Muscle layer of duodenum (tissue), 2 donors: ENCODE results near the gene CLTA.

ENCODE experiments used
- H3K27ac ChIP-seq: one replicate; pipeline ENCODE4 v1.7.0; 2013; ENCODE audit warnings: mild to moderate bottlenecking, low read length
- H3K27me3 ChIP-seq: one replicate; pipeline ENCODE4 v1.7.0; 2013; ENCODE audit warnings: low read depth, mild to moderate bottlenecking, control low read depth, low read length
- H3K36me3 ChIP-seq, 2 donors: one replicate each; pipeline ENCODE4 v1.7.0; 2013; ENCODE audit warnings: low read length in 2 of 2, control low read depth in 1 of 2, mild to moderate bottlenecking in 1 of 2; ENCODE audit not compliant: insufficient read depth in 2 of 2, control insufficient read depth in 1 of 2
- H3K4me1 ChIP-seq, 2 donors: one replicate each; pipeline ENCODE4 v1.7.0; 2013; ENCODE audit warnings: low read length in 2 of 2, mild to moderate bottlenecking in 2 of 2, control low read depth in 1 of 2, moderate library complexity in 1 of 2; ENCODE audit not compliant: insufficient read depth in 2 of 2, control insufficient read depth in 1 of 2
- H3K4me3 ChIP-seq, 2 donors: one replicate each; pipeline ENCODE4 v1.7.0; 2013; ENCODE audit warnings: low read length in 2 of 2, low read depth in 1 of 2, mild to moderate bottlenecking in 1 of 2
- H3K9me3 ChIP-seq, 2 donors: one replicate each; pipeline ENCODE4 v1.7.0; 2013; ENCODE audit warnings: low read length in 2 of 2, control low read depth in 1 of 2, mild to moderate bottlenecking in 1 of 2; ENCODE audit not compliant: control insufficient read depth in 1 of 2
- donor health status: healthy.

The CLTA gene

DNA sequence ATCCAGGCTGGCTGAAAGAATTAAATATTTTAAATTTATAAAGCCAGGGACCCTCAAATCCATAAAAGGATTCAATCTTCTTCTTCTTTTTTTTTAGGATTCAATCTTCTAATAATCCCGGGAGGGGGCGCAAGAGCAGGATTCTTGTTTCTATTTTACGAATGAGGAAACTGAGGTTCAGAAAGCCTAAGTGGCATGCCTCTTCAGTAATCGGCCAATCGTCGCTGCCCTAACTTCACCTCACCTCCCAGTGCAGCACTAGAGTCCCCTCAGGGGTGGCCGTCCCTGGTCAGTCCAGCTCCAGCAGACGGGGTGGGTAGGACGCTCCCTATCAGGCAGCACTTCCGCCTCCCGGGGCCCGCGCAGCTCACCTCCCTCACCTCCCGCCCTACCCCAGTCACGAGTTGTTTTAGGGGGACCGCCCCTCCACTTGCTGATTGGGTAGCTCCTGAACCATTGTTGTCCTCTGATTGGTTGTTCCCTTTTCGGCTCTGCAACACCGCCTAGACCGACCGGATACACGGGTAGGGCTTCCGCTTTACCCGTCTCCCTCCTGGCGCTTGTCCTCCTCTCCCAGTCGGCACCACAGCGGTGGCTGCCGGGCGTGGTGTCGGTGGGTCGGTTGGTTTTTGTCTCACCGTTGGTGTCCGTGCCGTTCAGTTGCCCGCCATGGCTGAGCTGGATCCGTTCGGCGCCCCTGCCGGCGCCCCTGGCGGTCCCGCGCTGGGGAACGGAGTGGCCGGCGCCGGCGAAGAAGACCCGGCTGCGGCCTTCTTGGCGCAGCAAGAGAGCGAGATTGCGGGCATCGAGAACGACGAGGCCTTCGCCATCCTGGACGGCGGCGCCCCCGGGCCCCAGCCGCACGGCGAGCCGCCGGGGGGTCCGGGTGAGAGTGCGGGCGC, at the start of gene CLTA:
TSS of gene CLTA (plus strand) at position 534 of the 902 bp plus-strand sequence. CDS start at position 670, 136 bp downstream.
- Histone ChIP-seq H3K9me3 (no peaks in the 10 kb centered on the region), H3K4me3 (peak within 1 kb of the TSS; percentile 84 to 95), H3K27me3 (no peaks in the 10 kb centered on the region), H3K4me1 (peaks cover 23 to 41% of the 10 kb centered on the region in 2 donors), H3K27ac (peak within 1 kb of the TSS; percentile 93), H3K36me3 (no peaks in the 10 kb centered on the region)

GRCh38 chr9:36141288-36141687, 49.4 kb upstream of the CLTA start:
- peak overlapping the region in 1 of 2 donors; percentile 48 for H3K4me3 ChIP-seq
- H3K36me3 ChIP-seq, result no peaks in the 10 kb centered on the region
- H3K27ac ChIP-seq, result peak overlapping the region; percentile 79
- no peaks in the 10 kb centered on the region for H3K27me3 ChIP-seq
- H3K9me3 ChIP-seq, result no peaks in the 10 kb centered on the region
- H3K4me1 ChIP-seq, result peaks cover 40 to 74% of the 10 kb centered on the region in 2 donors

- Histone ChIP-seq H3K36me3 (no peaks in the 10 kb centered on the region), H3K4me1 (peaks cover 40 to 77% of the 10 kb centered on the region in 2 donors), H3K27me3 (no peaks in the 10 kb centered on the region), H3K27ac (peak overlapping the region; percentile 87), H3K9me3 (no peaks in the 10 kb centered on the region), H3K4me3 (peak overlapping the region in 1 of 2 donors; percentile 48)
These were observed 49.0 kb upstream of the CLTA start for GRCh38 chr9:36141761-36142160.

GRCh38 chr9:36142510-36143244, 48.0 kb upstream of the CLTA start:
- no peaks in the 10 kb centered on the region for H3K27me3 ChIP-seq
- peak overlapping the region; percentile 87 for H3K27ac ChIP-seq
- peak overlapping the region; percentile 48 to 52 for H3K4me3 ChIP-seq
- H3K36me3 ChIP-seq, result no peaks in the 10 kb centered on the region
- no peaks in the 10 kb centered on the region for H3K9me3 ChIP-seq
- H3K4me1 ChIP-seq, result peaks cover 42 to 85% of the 10 kb centered on the region in 2 donors

- H3K36me3 ChIP-seq, result no peaks in the 10 kb centered on the region
These were observed 47.5 kb upstream of the CLTA start for GRCh38 chr9:36143245-36143641.

DNA sequence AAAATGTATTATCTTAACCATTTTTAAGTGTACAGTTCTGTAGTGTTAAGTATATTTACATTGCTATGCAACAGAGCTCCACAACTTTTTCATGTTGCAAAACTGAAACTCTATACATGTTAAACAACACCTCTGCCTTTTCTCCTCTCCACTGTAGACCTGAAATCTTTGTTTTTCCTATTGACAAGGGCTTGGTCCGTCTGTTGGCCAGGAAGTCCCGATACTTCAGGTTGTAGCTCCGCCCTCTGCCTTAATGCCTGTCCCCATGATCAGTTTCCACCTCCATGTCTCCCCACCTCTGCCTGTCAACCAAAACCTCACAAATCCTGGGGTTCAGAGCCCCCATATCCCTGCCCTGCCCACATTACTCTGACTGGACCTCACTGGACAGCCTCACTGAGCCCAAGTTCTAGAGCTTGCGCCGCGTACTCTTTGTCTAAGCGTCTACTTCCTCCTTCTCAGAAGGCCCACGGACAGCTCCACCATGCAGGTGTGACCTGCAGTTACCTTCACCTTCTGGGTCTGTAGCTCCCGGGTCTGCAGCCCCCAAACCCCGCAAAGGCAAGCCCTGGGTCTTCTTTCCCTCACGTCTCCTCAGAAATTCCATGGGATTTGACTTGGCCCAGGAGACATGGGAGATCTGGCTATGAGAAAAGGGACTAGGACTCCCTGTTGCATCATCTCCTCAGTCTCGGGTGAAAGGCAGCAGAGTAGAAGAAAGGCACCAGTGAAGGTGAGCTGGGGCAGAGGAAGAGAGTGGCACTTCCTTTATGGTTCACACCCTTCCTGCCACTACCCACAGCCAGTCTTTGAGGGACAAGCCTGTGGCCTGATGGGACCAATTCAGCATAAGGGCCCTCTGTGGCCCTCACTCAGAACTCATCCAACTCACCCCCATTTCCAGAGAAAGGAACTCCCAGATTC, 46.1 kb upstream of the CLTA start:
- Histone ChIP-seq H3K4me1 (peaks cover 54 to 85% of the 10 kb centered on the region in 2 donors), H3K27ac (peak overlapping the region; percentile 6), H3K9me3 (no peaks in the 10 kb centered on the region), H3K36me3 (peaks cover 0 to 5% of the 10 kb centered on the region in 2 donors), H3K27me3 (no peaks in the 10 kb centered on the region), H3K4me3 (peak overlapping the region in 1 of 2 donors; percentile 1)

More at GRCh38 chr9:36143245-36143641, 47.5 kb upstream of the CLTA start:
- Histone ChIP-seq H3K4me3 (peak overlapping the region; percentile 48 to 52), H3K9me3 (no peaks in the 10 kb centered on the region), H3K27ac (peak overlapping the region; percentile 87), H3K4me1 (peaks cover 46 to 85% of the 10 kb centered on the region in 2 donors), H3K27me3 (no peaks in the 10 kb centered on the region)

DNA sequence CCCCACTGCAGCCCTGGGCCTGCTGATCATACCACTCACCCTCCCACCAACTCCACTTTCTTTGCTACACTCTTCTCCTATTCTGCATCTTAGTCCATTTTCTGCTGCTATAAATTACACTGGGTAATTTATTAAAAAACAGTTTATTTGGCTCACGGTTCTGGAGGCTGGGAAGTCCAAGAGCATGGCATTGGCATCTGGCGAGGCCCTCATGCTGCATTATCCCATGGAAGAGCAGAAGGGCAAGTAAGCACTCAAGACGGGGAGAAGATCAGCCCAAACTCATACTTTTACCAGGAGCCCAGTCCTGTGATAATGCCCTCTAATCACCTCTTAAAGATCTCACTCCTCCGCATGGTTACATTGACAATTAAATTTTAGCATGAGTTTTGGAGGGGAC, 44.8 kb upstream of the CLTA start:
- Histone ChIP-seq H3K4me3 (no peak overlapping the region), H3K36me3 (peaks cover 0 to 5% of the 10 kb centered on the region in 2 donors), H3K27me3 (no peaks in the 10 kb centered on the region), H3K4me1 (peaks cover 45 to 82% of the 10 kb centered on the region in 2 donors), H3K27ac (no peak overlapping the region), H3K9me3 (no peaks in the 10 kb centered on the region)

DNA sequence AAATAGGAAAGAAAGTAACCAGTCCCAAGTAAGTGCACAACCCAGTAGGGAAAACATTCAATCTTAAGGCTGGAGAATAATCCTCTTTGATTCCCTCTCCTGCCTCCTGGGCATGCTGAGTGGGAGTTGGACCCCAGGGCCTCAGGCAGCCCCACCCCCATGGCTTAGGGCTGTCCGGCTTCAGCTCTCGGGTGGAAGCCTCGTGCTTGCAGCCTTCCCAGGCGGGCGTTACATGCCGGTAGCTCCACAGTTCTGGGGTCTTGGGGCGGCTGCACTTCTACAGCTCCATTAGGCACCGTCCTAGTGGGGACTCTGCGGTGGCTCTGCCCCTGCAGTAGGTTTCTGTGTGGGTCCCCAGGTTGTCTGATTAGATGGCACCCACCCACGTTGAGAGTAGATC, 44.1 kb upstream of the CLTA start:
- no peaks in the 10 kb centered on the region for H3K9me3 ChIP-seq
- no peaks in the 10 kb centered on the region for H3K27me3 ChIP-seq
- peaks cover 38 to 78% of the 10 kb centered on the region in 2 donors for H3K4me1 ChIP-seq
- peaks cover 0 to 10% of the 10 kb centered on the region in 2 donors for H3K36me3 ChIP-seq
- H3K4me3 ChIP-seq, result no peak overlapping the region
- no peak overlapping the region for H3K27ac ChIP-seq

DNA sequence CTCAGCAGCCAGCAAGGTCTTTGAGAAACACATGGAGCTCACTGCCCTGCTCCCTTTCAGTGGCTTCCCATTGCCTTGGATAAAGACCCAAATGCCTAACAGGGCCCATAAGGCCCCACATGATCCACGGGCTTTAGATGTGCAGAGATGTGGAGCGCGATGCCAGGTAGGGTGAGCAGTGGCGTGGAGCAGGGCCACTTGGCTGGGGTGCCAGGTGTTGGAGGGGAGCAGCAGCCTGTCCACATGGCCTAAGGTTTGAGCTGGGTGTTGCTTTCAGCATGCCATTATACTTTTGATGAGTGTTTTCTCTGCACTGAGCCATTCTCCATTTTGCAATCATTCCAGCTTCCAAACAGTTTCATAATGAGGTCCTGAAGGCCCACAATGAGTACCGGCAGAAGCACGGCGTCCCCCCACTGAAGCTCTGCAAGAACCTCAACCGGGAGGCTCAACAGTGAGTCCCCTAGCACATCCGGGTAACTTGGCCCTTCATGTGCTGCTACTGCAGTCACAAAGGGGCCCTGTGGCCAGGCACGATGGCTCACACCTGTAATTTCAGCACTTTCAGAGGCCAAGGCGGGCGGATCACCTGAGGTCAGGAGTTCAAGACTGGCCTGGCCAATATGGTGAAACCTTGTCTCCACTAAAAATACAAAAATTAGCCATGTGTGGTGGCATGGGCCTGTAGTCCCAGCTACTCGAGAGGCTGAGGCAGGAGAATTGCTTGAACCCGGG, 43.1 kb upstream of the CLTA start:
- Histone ChIP-seq H3K36me3 (peaks cover 0 to 15% of the 10 kb centered on the region in 2 donors), H3K4me1 (peaks cover 39 to 74% of the 10 kb centered on the region in 2 donors), H3K27ac (no peak overlapping the region), H3K27me3 (no peaks in the 10 kb centered on the region), H3K4me3 (no peak overlapping the region), H3K9me3 (no peaks in the 10 kb centered on the region)
